GM23338 (cell line): ENCODE measurements around the gene FIG4. TPM values are rescaled to one million over a fixed set of nuclear protein-coding genes. Genes with fewer than 3 reads are reported as not detected.

Experiments used
- CTCF ChIP-seq, 2 experiments: fragments of 200-600 bp in 1 of 2; sonication (generic) in 1 of 2; conservative IDR thresholded peaks; 2 replicates each; pipeline versions ENCODE4 v1.5.1 to v1.6.1; 2016 to 2017; ENCODE audit warnings: antibody characterized with exemption in 2 of 2, low read depth in 2 of 2, mild to moderate bottlenecking in 2 of 2, moderate library complexity in 1 of 2
- ETS1 ChIP-seq: IDR thresholded peaks from 2 replicates; pipeline ENCODE4 v1.6.1; 2016; ENCODE audit warnings: antibody characterized with exemption
- EZH2 ChIP-seq: fragments of 200-600 bp; sonication (generic); IDR thresholded peaks from one replicate; pipeline ENCODE4 v1.8.0; 2017; ENCODE audit warnings: antibody characterized with exemption, mild to moderate bottlenecking, low read depth; ENCODE audit not compliant: unreplicated experiment
- JUNB ChIP-seq: IDR thresholded peaks from one replicate; pipeline ENCODE4 v1.6.1; 2016; ENCODE audit warnings: antibody characterized with exemption; ENCODE audit not compliant: unreplicated experiment
- POLR2AphosphoS5 ChIP-seq: IDR thresholded peaks from 2 replicates; pipeline ENCODE4 v1.6.1; 2016; ENCODE audit warnings: antibody characterized with exemption, low read depth
- REST ChIP-seq: IDR thresholded peaks from one replicate; pipeline ENCODE4 v1.6.1; 2018; ENCODE audit warnings: antibody characterized with exemption; ENCODE audit not compliant: unreplicated experiment
- STAT1 ChIP-seq: IDR thresholded peaks from one replicate; pipeline ENCODE4 v1.6.1; 2016; ENCODE audit warnings: antibody characterized with exemption; ENCODE audit not compliant: unreplicated experiment
- ZNF114 ChIP-seq: fragments of 250-450 bp; sonication (Bioruptor Pico); IDR thresholded peaks from 2 replicates; pipeline ENCODE4 v1.5.0; 2020; ENCODE audit warnings: mild to moderate bottlenecking, moderate library complexity
- ZNF462 ChIP-seq: fragments of 250-450 bp; sonication (Bioruptor Pico); IDR thresholded peaks from 2 replicates; pipeline ENCODE4 v1.5.0; 2020; ENCODE audit warnings: mild to moderate bottlenecking, moderate library complexity
- polyA plus RNA-seq: library from polyadenylated mRNA; unstranded; fragments of >200 nt; fragmentation: Nextera tagmentation; extraction: Ambion mirVana; gene quantifications from 2 replicates; pipeline ENCODE4 v1.2.1, GENCODE V29; 2016
- total RNA-seq: library from RNA; depleted of rRNA; stranded (reverse); fragments of >200 nt; shearing (Covaris generic); gene quantifications from 2 replicates; pipeline ENCODE4 v1.2.3, GENCODE V29; 2014

Gene FIG4
- total and polyA plus RNA-seq, 2 experiments from 2014 or later: 7.0 to 16.9 TPM

GRCh38 chr6:109874086-109874485 lies 183.0 kb downstream of the FIG4 start (continued):
- TF ChIP-seq ZNF462 (CRISPR knock-in tag): no peak
- no peak for TF ChIP-seq JUNB
- no peak for TF ChIP-seq REST
- TF ChIP-seq ETS1: no peak
- no peak for TF ChIP-seq STAT1
- no peak for TF ChIP-seq EZH2
- no peak for TF ChIP-seq CTCF (conservative IDR thresholded peaks at IDR 0.05; ENCODE audit: low read depth in 2 of 2)
- no peak for TF ChIP-seq ZNF114 (CRISPR knock-in tag)
- TF ChIP-seq POLR2AphosphoS5: no peak
